Measurements from ENCODE around the gene C13orf46.

DNA sequence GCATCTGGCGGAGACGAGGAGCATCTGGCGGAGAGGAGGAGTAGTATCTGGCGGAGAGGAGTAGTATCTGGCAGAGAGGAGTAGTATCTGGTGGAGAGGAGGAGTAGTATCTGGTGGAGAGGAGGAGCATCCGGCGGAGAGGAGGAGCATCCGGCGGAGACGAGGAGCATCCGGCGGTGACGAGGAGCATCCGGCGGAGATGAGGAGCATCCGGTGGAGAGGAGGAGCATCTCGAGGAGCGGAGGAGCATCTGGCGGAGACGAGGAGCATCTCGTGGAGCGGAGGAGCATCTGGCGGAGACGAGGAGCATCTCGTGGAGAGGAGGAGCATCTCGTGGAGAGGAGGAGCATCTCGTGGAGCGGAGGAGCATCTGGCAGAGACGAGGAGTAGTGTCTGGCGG lies 18.6 kb downstream of the C13orf46 start:
- TF ChIP-seq HDGF (IDR thresholded peaks at IDR 0.05; ENCODE audit: borderline replicate concordance) (no peak), TARDBP (IDR thresholded peaks at IDR 0.05) (no peak), ZNF384 (IDR thresholded peaks at IDR 0.05) (no peak), SUZ12 (IDR thresholded peaks at IDR 0.05) (no peak), ARNT (IDR thresholded peaks at IDR 0.05) (no peak), FOXK2 (IDR thresholded peaks at IDR 0.05) (no peak), SP1 (IDR thresholded peaks at IDR 0.05) (no peak)

Measured in HEK293T (cell line).